HepG2 (cell line): ENCODE measurements around the gene PP2D1. TPM values are rescaled to one million over a fixed set of nuclear protein-coding genes. Genes with fewer than 3 reads are reported as not detected.
"Not testable (repeated sequence)": the region's sequence is repeated elsewhere in the genome, so short reads cannot be mapped to it uniquely, and the experiment has no call there.

ENCODE experiments used
- ATAC-seq: fragments of 200-7000 bp; cut with Tn5 transposase; 3 replicates; pipeline ENCODE4 v1.9.1; 2020; ENCODE audit warnings: mild to moderate bottlenecking, moderate library complexity
- BruUV-seq: library from RNA; stranded (reverse); fragments of 400-500 nt; replicated peaks from 2 replicates; lab custom pipeline; 2021; lab: Mats Ljungman, UMichigan
- CTCF ChIA-PET: fragments of 300-600 bp; formaldehyde crosslinking; extraction: SDS; loops from one replicate; lab custom pipeline; 2021; ENCODE audit warnings: low total read pairs, inconsistent platforms, low intra/inter-chr PET ratio; lab: Yijun Ruan, JAX
- POLR2A ChIA-PET: fragments of 350-600 bp; sonication (Branson Sonifier 250); formaldehyde crosslinking; loops from one replicate; lab custom pipeline; 2020; ENCODE audit warnings: antibody characterized with exemption, inconsistent platforms; lab: Yijun Ruan, JAX
- DNase-seq: peaks from one replicate; pipeline ENCODE4 v3.0.0-alpha.2; 2015; ENCODE audit warnings: low spot score
- FAIRE-seq: peaks from 3 replicates; lab custom pipeline; 2011; peaks lifted over from hg19 to GRCh38; lab: Jason Lieb, UNC
- H2AFZ ChIP-seq: one replicate; pipeline ENCODE4 v1.6.1; 2011; ENCODE audit warnings: low read length, inconsistent platforms
- H3K27ac ChIP-seq: fragments of 300-600 bp; 3 replicates; pipeline ENCODE4 v1.8.0; 2011; ENCODE audit warnings: mixed run types, mild to moderate bottlenecking, mixed read lengths, low read length, inconsistent platforms; ENCODE audit not compliant: insufficient read depth; ENCODE audit errors: extremely low read length
- H3K27me3 ChIP-seq, 2 experiments: fragments of 200-600 bp in 1 of 2; 2 replicates in 1 of 2; 3 replicates in 1 of 2; pipeline versions ENCODE4 v1.6.0 to v1.8.0; 2011; ENCODE audit warnings: low read length in 2 of 2, mild to moderate bottlenecking in 2 of 2, moderate library complexity in 2 of 2, inconsistent platforms in 1 of 2; ENCODE audit not compliant: insufficient read depth in 2 of 2, control insufficient read depth in 1 of 2
- H3K36me3 ChIP-seq, 2 experiments: fragments of 200-600 bp in 1 of 2; replicated peaks in 1 of 2; 2 replicates in 1 of 2; 3 replicates in 1 of 2; pipeline versions ENCODE4 v1.5.1 to v1.8.0; 2011; ENCODE audit warnings: low read length in 2 of 2, inconsistent platforms in 1 of 2; ENCODE audit not compliant: insufficient read depth in 2 of 2, control insufficient read depth in 1 of 2
- H3K4me1 ChIP-seq: 2 replicates; pipeline ENCODE4 v1.5.1; 2012; ENCODE audit warnings: low read length, inconsistent platforms; ENCODE audit not compliant: insufficient read depth
- H3K4me2 ChIP-seq: 2 replicates; pipeline ENCODE4 v1.6.0; 2011; ENCODE audit warnings: low read depth, low read length, inconsistent platforms
- H3K4me3 ChIP-seq, 3 experiments: fragments of 200-600 bp in 1 of 3; sonication (generic), shearing (Covaris generic) in 1 of 3; replicated peaks in 1 of 3; 2 replicates each; pipeline ENCODE4 v1.5.1; 2011 to 2016; ENCODE audit warnings: low read length in 3 of 3, inconsistent platforms in 2 of 3, low read depth in 2 of 3, mild to moderate bottlenecking in 2 of 3, control low read depth in 1 of 3, mixed read lengths in 1 of 3; ENCODE audit not compliant: insufficient read depth in 1 of 3
- H3K79me2 ChIP-seq: one replicate; pipeline ENCODE4 v1.6.1; 2011; ENCODE audit warnings: low read length, inconsistent platforms; ENCODE audit not compliant: insufficient read depth
- H3K9ac ChIP-seq: 2 replicates; pipeline ENCODE4 v1.6.0; 2011; ENCODE audit warnings: mild to moderate bottlenecking, low read depth, low read length, inconsistent platforms; ENCODE audit not compliant: insufficient read depth
- H3K9me3 ChIP-seq: 2 replicates; pipeline ENCODE4 v1.5.1; 2012; ENCODE audit warnings: mild to moderate bottlenecking, low read length
- H4K20me1 ChIP-seq: 2 replicates; pipeline ENCODE4 v1.6.0; 2011; ENCODE audit warnings: inconsistent platforms, mild to moderate bottlenecking, low read length, moderate library complexity; ENCODE audit not compliant: insufficient read depth
- CBX1 ChIP-seq: IDR thresholded peaks from one replicate; pipeline ENCODE4 v1.6.1; 2016; ENCODE audit warnings: antibody characterized with exemption, low read depth
- HOXA5 ChIP-seq: sonication (generic); formaldehyde crosslinking; IDR thresholded peaks from 2 replicates; pipeline ENCODE4 v1.4.0; 2020; ENCODE audit warnings: missing genetic modification reagents
- KDM5A ChIP-seq: fragments of 200-600 bp; sonication (generic); IDR thresholded peaks from 2 replicates; pipeline ENCODE4 v1.7.0; 2018; ENCODE audit warnings: antibody characterized with exemption, mild to moderate bottlenecking, low read length, borderline replicate concordance
- MBNL3 ChIP-seq: fragments of 250-450 bp; sonication (Bioruptor Pico); conservative IDR thresholded peaks from 2 replicates; pipeline ENCODE4 v1.8.0; 2022; ENCODE audit warnings: mild to moderate bottlenecking, inconsistent platforms
- MIXL1 ChIP-seq: IDR thresholded peaks from 2 replicates; pipeline ENCODE4 v1.6.1; 2016
- SETDB1 ChIP-seq: sonication (generic); formaldehyde crosslinking; IDR thresholded peaks from 2 replicates; pipeline ENCODE4 v1.5.1; 2020; ENCODE audit warnings: missing genetic modification reagents, mild to moderate bottlenecking, borderline replicate concordance
- ZNF17 ChIP-seq: sonication (generic); formaldehyde crosslinking; IDR thresholded peaks from 2 replicates; pipeline ENCODE4 v1.5.0; 2020; ENCODE audit warnings: mild to moderate bottlenecking, missing genetic modification reagents
- ZNF30 ChIP-seq: sonication (generic); formaldehyde crosslinking; IDR thresholded peaks from 2 replicates; pipeline ENCODE4 v1.5.0; 2020; ENCODE audit warnings: mild to moderate bottlenecking, missing genetic modification reagents
- WGBS: methylation state at CpG from one replicate; pipeline ENCODE4 v1.1.6; 2017; ENCODE audit warnings: low lambda C conversion rate; 5-methylcytosine and 5-hydroxymethylcytosine counted together
- in situ Hi-C: cut with HindIII; loops from 2 replicates; pipeline ENCODE4 v1.10.0; 2017; ENCODE audit warnings: low pct_unique_long_range_greater_than_20kb; ENCODE audit not compliant: extremely low pct_ligation_motif_present
- intact Hi-C: fragments of 100-400 bp; cut with micrococcal nuclease; formaldehyde crosslinking; loops from one replicate; pipeline ENCODE4 v1.10.0; 2022; ENCODE audit not compliant: unreplicated experiment
- polyA plus RNA-seq, 8 experiments: library from polyadenylated mRNA; depleted of rRNA in 3 of 8; stranded (reverse) in 7 of 8; unstranded in 1 of 8; fragments of >200 nt; fragmentation: Illumina TruSeq in 4 of 8; extraction: Trizol in 4 of 8; gene quantifications; 2 replicates each; pipeline versions ENCODE4 v1.2.1 to v1.2.3, GENCODE V29; 2011 to 2016; ENCODE audit warnings: low read depth in 4 of 8, missing spikeins in 1 of 8, mixed read lengths in 1 of 8; ENCODE audit not compliant: insufficient read depth in 1 of 8
- total RNA-seq, 5 experiments: library from RNA; depleted of rRNA; stranded (reverse); fragments of >200 nt; fragmentation: Illumina TruSeq; extraction: Trizol; gene quantifications; 2 replicates each; pipeline ENCODE4 v1.2.3, GENCODE V29; 2016; ENCODE audit warnings: low read depth in 1 of 5
- TF ChIP-seq, protein P1 (sequence below): sonication (generic); formaldehyde crosslinking; IDR thresholded peaks from 2 replicates; pipeline ENCODE4 v1.8.1; 2023; ENCODE audit warnings: mild to moderate bottlenecking, missing genetic modification reagents, borderline replicate concordance
- TF ChIP-seq, protein P2 (sequence below): sonication (generic); formaldehyde crosslinking; IDR thresholded peaks from 2 replicates; pipeline ENCODE4 v1.9.0; 2021; ENCODE audit warnings: missing genetic modification reagents, borderline replicate concordance
- TF ChIP-seq, protein P3 (sequence below): sonication (generic); formaldehyde crosslinking; IDR thresholded peaks from 2 replicates; pipeline ENCODE4 v1.5.1; 2020; ENCODE audit warnings: mild to moderate bottlenecking, missing genetic modification reagents, borderline replicate concordance
- TF ChIP-seq, protein P4 (sequence below): sonication (generic); formaldehyde crosslinking; IDR thresholded peaks from 2 replicates; pipeline ENCODE4 v1.8.0; 2022; ENCODE audit warnings: missing genetic modification reagents, mild to moderate bottlenecking, borderline replicate concordance

PP2D1 gene
- total and polyA plus RNA-seq, 2 of the 13 experiments (the other 11 are each of a cell fraction or from before 2014, with no cell fraction given) = not detected

DNA sequence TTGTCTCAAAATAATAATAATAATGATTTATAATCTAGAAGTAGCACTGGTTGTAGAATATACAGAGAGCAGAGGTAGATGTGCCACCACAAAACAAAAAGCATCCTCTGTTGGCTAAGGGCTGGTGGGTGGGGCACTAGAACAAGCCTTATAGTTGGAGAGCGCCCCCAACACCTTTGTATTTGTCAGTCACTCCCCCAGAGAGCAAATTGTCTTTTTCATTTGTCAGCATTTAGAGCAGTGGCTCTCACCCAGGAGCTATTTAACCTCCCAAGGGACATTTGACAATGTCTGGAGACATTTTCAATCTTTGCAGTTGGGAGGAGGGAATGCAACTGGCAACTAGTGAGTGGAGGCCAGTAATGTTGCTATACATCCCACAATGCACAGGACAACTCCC is 34.5 kb upstream of the PP2D1 start (continued):
- TF ChIP-seq, protein P1, sequence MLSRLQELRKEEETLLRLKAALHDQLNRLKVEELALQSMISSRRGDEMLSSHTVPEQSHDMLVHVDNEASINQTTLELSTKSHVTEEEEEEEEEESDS (CRISPR knock-in tag) = no peak

DNA sequence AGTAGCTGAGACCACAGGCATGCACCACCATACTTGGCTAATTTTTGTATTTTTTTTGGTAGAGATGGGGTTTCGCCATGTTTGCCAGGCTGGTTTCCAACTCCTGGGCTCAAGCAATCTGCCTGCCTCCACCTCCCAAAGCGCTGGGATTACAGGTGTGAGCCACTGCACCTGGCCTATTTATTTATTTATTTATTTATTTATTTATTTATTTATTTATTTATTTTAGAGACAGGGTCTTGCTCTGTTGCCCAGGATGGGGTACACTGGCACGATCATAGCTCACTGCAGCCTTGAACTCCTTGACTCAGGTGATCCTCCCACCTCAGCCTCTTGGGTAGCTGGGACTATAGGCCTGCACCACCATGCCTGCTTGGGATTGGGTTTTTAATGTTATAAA is 33.1 kb upstream of the PP2D1 start:
- H3K36me3 ChIP-seq, in situ Hi-C loops, FAIRE-seq, POLR2A ChIA-PET, BruUV-seq, H3K27me3 ChIP-seq, CTCF ChIA-PET, H4K20me1 ChIP-seq, DNase-seq, H2AFZ ChIP-seq, H3K27ac ChIP-seq, H3K9me3 ChIP-seq, H3K9ac ChIP-seq, H3K4me2 ChIP-seq, intact Hi-C loops, H3K4me3 ChIP-seq, H3K79me2 ChIP-seq, ATAC-seq: not testable (repeated sequence)
- peaks cover 22% of the 10 kb centered on the region for H3K4me1 ChIP-seq
- WGBS = 72% methylated on average over 3 of the region's 3 CpGs

DNA sequence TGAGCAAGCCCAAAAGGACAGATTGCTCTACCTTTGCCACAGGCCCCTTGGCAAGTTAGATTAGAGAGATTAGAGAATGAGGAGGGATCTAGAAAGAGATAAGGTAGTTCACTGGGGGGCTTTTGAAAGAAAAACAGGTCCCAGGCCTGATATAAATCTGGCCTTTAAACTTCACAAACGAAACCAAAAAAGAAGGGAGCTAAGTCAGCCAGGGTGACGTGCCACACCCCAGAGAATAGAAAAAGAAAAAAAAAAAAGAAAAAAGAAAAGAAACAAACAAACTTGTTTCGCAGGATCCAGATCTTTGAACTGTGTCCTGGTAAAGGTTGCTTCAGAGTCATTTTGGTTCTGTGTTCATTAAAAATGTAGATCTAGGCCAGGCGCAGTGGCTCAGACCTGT is 31.8 kb upstream of the PP2D1 start:
- ATAC-seq (no peak), FAIRE-seq (no peak), DNase-seq (no peak)
- no peaks in the 10 kb centered on the region for H3K27me3 ChIP-seq
- H3K4me3 ChIP-seq = no peak overlapping the region
- H3K27ac ChIP-seq = no peak overlapping the region
- ChIA-PET CTCF (no interaction called here), POLR2A (no interaction called here)
- intact Hi-C loops = loop anchor here (5.0 kb wide), 2 partner anchors 83 to 278 kb away; no protein-coding TSS in a partner anchor
- no peaks in the 10 kb centered on the region for H3K79me2 ChIP-seq
- peaks cover 27% of the 10 kb centered on the region for H3K4me1 ChIP-seq
- BruUV-seq = no TSS peak
- H3K9ac ChIP-seq = no peak overlapping the region
- no peaks in the 10 kb centered on the region; the same call in 1 of the 2 replicates for H4K20me1 ChIP-seq
- no peaks in the 10 kb centered on the region for H3K9me3 ChIP-seq
- no peak overlapping the region for H2AFZ ChIP-seq
- H3K4me2 ChIP-seq = peak overlapping the region; percentile 13; the same call in 1 of the 2 replicates
- H3K36me3 ChIP-seq = no peaks in the 10 kb centered on the region
- in situ Hi-C loops = no loop called here
- WGBS = 36% methylated on average over 4 of the region's 4 CpGs
- TF ChIP-seq ZNF30 (no peak), MBNL3 (no peak), SETDB1 (CRISPR knock-in tag) (no peak), MIXL1 (CRISPR knock-in tag) (no peak), ZNF17 (CRISPR knock-in tag) (no peak), CBX1 (no peak), KDM5A (no peak), HOXA5 (no peak)
- TF ChIP-seq, protein P2, sequence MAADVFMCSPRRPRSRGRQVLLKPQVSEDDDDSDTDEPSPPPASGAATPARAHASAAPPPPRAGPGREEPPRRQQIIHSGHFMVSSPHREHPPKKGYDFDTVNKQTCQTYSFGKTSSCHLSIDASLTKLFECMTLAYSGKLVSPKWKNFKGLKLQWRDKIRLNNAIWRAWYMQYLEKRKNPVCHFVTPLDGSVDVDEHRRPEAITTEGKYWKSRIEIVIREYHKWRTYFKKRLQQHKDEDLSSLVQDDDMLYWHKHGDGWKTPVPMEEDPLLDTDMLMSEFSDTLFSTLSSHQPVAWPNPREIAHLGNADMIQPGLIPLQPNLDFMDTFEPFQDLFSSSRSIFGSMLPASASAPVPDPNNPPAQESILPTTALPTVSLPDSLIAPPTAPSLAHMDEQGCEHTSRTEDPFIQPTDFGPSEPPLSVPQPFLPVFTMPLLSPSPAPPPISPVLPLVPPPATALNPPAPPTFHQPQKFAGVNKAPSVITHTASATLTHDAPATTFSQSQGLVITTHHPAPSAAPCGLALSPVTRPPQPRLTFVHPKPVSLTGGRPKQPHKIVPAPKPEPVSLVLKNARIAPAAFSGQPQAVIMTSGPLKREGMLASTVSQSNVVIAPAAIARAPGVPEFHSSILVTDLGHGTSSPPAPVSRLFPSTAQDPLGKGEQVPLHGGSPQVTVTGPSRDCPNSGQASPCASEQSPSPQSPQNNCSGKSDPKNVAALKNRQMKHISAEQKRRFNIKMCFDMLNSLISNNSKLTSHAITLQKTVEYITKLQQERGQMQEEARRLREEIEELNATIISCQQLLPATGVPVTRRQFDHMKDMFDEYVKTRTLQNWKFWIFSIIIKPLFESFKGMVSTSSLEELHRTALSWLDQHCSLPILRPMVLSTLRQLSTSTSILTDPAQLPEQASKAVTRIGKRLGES (CRISPR knock-in tag) = no peak
- TF ChIP-seq, protein P3, sequence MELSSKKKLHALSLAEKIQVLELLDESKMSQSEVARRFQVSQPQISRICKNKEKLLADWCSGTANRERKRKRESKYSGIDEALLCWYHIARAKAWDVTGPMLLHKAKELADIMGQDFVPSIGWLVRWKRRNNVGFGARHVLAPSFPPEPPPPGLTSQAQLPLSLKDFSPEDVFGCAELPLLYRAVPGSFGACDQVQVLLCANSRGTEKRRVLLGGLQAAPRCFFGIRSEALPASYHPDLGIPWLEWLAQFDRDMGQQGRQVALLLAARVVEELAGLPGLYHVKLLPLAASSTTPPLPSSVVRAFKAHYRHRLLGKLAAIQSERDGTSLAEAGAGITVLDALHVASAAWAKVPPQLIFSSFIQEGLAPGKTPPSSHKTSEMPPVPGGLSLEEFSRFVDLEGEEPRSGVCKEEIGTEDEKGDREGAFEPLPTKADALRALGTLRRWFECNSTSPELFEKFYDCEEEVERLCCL = no peak
- TF ChIP-seq, protein P4, sequence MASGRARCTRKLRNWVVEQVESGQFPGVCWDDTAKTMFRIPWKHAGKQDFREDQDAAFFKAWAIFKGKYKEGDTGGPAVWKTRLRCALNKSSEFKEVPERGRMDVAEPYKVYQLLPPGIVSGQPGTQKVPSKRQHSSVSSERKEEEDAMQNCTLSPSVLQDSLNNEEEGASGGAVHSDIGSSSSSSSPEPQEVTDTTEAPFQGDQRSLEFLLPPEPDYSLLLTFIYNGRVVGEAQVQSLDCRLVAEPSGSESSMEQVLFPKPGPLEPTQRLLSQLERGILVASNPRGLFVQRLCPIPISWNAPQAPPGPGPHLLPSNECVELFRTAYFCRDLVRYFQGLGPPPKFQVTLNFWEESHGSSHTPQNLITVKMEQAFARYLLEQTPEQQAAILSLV (CRISPR knock-in tag) = no peak
